Muscle of leg (tissue), 11 donors: Measurements from ENCODE around the gene METTL27. TPM values are rescaled to one million over a fixed set of nuclear protein-coding genes. Genes with fewer than 3 reads are reported as not detected.
"Not testable (repeated sequence)": the region's sequence is repeated elsewhere in the genome, so short reads cannot be mapped to it uniquely, and the experiment has no call there.

Source experiments
- DNase-seq: peaks from one replicate; pipeline ENCODE4 v3.0.0; 2013
- H3K27ac ChIP-seq: one replicate; pipeline ENCODE4 v1.5.1; 2013; ENCODE audit warnings: mild to moderate bottlenecking, low read length, control low read depth
- H3K27me3 ChIP-seq: one replicate; pipeline ENCODE4 v1.6.1; 2013; ENCODE audit warnings: low read length; ENCODE audit not compliant: control insufficient read depth, insufficient read depth
- H3K36me3 ChIP-seq: one replicate; pipeline ENCODE4 v1.6.1; 2013; ENCODE audit warnings: low read length; ENCODE audit not compliant: control insufficient read depth, insufficient read depth
- H3K4me1 ChIP-seq: one replicate; pipeline ENCODE4 v1.6.1; 2013; ENCODE audit warnings: low read length; ENCODE audit not compliant: control insufficient read depth, insufficient read depth
- H3K4me3 ChIP-seq: one replicate; pipeline ENCODE4 v1.5.1; 2013; ENCODE audit warnings: low read length, control low read depth
- H3K9me3 ChIP-seq: replicated peaks from 2 replicates; pipeline ENCODE4 v1.6.1; 2013; ENCODE audit warnings: low read depth, low read length; ENCODE audit not compliant: control insufficient read depth
- WGBS: methylation state at CpG from one replicate; pipeline ENCODE4 v1.1.5; 2013; ENCODE audit warnings: missing lambda C conversion rate; ENCODE audit not compliant: insufficient coverage; 5-methylcytosine and 5-hydroxymethylcytosine counted together
- polyA plus RNA-seq, 8 donors: library from polyadenylated mRNA; unstranded; fragments of 120-200 nt; gene quantifications; one replicate each; pipeline versions ENCODE4 v1.2.1 to v1.2.3, GENCODE V29; 2013; ENCODE audit warnings: inconsistent platforms in 1 of 8, low replicate concordance in 1 of 8; ENCODE audit not compliant: insufficient read length in 8 of 8, insufficient read depth in 1 of 8
- total RNA-seq: library from RNA; stranded (reverse); fragments of 120-200 nt; gene quantifications from one replicate; pipeline ENCODE4 v1.2.4, GENCODE V29; 2013

METTL27 gene
- total and polyA plus RNA-seq, 9 donors: 0.56 to 3.2 (median 1.7) TPM

DNA sequence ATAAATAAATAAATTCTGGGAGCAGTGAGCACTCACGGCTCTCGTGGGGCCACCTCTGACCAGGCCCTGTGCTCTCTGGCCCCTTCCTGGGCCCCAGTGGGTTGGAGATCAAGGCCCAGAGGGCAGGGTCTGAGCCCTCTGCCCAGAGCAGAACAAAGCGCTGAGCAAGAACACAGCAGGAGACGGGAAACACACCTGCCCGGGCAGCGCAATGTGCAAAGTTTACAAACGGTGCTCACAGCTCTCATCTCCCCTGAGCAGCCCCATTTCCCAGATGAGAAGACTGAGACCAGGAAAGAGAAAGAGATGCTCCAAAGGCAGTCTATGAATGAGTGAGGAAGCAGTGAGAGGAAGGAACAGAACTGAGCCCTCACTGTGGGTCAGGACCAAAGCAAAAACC is 3.0 kb downstream of the METTL27 start:
- H3K27me3 ChIP-seq: peaks cover 2% of the 10 kb centered on the region
- no peak overlapping the region for H3K4me3 ChIP-seq
- H3K27ac ChIP-seq: no peak overlapping the region
- no peak for DNase-seq
- WGBS: 94% methylated on average over 2 of the region's 7 CpGs
- peaks cover 12% of the 10 kb centered on the region for H3K4me1 ChIP-seq
- H3K36me3 ChIP-seq: no peaks in the 10 kb centered on the region
- no peaks in the 10 kb centered on the region for H3K9me3 ChIP-seq

- no peak overlapping the region for H3K4me3 ChIP-seq
- H3K27ac ChIP-seq: no peak overlapping the region
- peaks cover 12% of the 10 kb centered on the region for H3K4me1 ChIP-seq
- WGBS: 69% methylated on average over 5 of the region's 6 CpGs
- H3K9me3 ChIP-seq: no peaks in the 10 kb centered on the region
- H3K36me3 ChIP-seq: no peaks in the 10 kb centered on the region
- DNase-seq: no peak
- peaks cover 3% of the 10 kb centered on the region for H3K27me3 ChIP-seq
Measured at GRCh38 chr7:73838642-73839041, 3.7 kb downstream of the METTL27 start.

- Histone ChIP-seq H3K4me1 (peaks cover 10% of the 10 kb centered on the region), H3K27me3 (peaks cover 14% of the 10 kb centered on the region)
- not testable (repeated sequence) for H3K27ac ChIP-seq, H3K4me3 ChIP-seq, DNase-seq, H3K36me3 ChIP-seq, H3K9me3 ChIP-seq
Measured at GRCh38 chr7:73837167-73837566, 5.1 kb downstream of the METTL27 start.

DNA sequence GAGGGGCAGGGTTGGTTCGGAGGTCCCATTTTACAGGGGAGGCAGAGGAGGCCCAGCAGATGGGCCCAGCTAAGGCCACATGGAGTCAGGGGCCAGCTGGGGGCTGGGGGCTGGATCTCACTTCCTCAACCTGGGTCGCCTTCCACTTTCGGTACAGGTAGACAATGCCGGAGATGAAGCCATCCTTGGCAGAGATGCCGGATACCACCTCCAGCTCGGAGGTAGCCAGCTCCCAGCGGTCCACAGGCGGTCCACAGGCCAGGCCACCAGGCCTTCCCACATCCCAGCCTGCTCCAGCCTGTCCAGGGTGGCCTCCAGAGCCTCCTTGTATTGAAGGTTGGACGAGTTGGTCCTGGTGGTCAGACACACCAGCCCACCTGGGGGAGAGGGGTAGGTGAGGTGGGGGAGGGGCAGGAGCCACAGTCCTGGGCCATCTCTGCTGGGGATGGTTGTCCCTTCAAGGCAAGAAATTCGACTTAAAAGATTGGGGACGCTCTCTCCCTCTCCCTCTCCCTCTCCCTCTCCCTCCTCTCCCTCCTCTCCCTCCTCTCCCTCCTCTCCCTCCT is 7.6 kb downstream of the METTL27 start:
- WGBS: 98% methylated on average over 4 of the region's 11 CpGs
- peaks cover 38% of the 10 kb centered on the region for H3K27me3 ChIP-seq

DNA sequence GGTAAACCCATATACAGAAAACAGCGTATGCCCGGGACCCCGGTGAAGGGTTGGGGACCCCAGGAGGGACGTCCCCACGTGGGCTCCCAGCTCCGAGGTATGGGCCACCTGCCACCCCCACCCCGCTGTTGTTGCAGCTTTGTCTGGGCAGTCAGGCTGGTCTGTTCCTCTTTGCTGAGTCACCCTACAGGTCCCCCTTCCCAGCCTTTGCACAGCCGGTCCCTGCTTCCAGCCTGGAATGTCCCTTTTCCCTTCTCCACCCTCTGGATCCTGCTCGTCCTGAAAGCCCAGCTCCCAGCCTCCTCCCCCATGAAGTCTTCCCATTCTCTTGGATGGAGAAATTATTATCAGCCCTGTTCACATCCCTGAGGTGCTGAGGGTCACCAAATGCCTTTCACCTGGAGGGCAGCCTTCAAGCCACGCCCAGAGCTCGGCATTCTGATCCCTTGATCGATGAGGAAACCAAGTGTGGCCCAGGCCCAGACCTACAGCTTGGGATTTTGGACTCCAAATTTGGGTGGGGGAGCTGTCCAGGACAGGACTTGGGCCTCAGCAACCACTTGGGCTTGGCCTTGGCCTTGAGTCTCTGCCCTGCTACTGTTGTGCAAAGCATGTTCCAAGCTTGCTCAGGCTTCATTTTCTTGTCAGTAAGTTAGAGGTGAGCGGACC is 8.9 kb downstream of the METTL27 start:
- WGBS: 51% methylated on average over 11 of the region's 13 CpGs

More for the DNA sequence above, 7.6 kb downstream of the METTL27 start:
- Histone ChIP-seq H3K36me3 (no peaks in the 10 kb centered on the region), H3K9me3 (no peaks in the 10 kb centered on the region), H3K4me3 (no peak overlapping the region), H3K4me1 (peaks cover 17% of the 10 kb centered on the region), H3K27ac (no peak overlapping the region)
- no peak for DNase-seq

GRCh38 chr7:73832806-73833205 is 9.5 kb downstream of the METTL27 start:
- peaks cover 42% of the 10 kb centered on the region for H3K27me3 ChIP-seq
- H3K27ac ChIP-seq: no peak overlapping the region
- DNase-seq: no peak
- H3K4me1 ChIP-seq: peaks cover 23% of the 10 kb centered on the region
- no peaks in the 10 kb centered on the region for H3K9me3 ChIP-seq
- 60% methylated on average over 1 of the region's 13 CpGs for WGBS
- H3K4me3 ChIP-seq: no peak overlapping the region
- no peaks in the 10 kb centered on the region for H3K36me3 ChIP-seq

More for the DNA sequence above, 8.9 kb downstream of the METTL27 start:
- H3K27ac ChIP-seq: no peak overlapping the region
- no peak for DNase-seq
- no peaks in the 10 kb centered on the region for H3K36me3 ChIP-seq
- H3K27me3 ChIP-seq: peaks cover 42% of the 10 kb centered on the region
- H3K4me3 ChIP-seq: no peak overlapping the region
- H3K4me1 ChIP-seq: peaks cover 18% of the 10 kb centered on the region
- H3K9me3 ChIP-seq: no peaks in the 10 kb centered on the region

DNA sequence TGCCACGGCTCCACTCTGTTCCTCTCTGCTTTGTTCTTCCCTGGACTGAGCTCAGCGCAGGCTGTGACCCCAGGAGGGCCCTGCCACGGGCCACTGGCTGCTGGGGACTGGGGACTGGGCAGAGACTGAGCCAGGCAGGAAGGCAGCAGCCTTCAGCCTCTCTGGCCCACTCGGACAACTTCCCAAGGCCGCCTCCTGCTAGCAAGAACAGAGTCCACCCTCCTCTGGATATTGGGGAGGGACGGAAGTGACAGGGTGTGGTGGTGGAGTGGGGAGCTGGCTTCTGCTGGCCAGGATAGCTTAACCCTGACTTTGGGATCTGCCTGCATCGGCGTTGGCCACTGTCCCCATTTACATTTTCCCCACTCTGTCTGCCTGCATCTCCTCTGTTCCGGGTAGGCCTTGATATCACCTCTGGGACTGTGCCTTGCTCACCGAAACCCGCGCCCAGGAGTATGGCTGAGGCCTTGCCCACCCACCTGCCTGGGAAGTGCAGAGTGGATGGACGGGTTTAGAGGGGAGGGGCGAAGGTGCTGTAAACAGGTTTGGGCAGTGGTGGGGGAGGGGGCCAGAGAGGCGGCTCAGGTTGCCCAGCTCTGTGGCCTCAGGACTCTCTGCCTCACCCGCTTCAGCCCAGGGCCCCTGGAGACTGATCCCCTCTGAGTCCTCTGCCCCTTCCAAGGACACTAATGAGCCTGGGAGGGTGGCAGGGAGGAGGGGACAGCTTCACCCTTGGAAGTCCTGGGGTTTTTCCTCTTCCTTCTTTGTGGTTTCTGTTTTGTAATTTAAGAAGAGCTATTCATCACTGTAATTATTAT is 10.3 kb downstream of the METTL27 start:
- H3K27ac ChIP-seq: no peak overlapping the region
- WGBS: 32% methylated on average over 8 of the region's 16 CpGs
- DNase-seq: no peak

GRCh38 chr7:73831584-73831833 is 10.8 kb downstream of the METTL27 start:
- H3K4me1 ChIP-seq: peaks cover 36% of the 10 kb centered on the region
- no peaks in the 10 kb centered on the region for H3K9me3 ChIP-seq
- H3K27ac ChIP-seq: no peak overlapping the region
- no peaks in the 10 kb centered on the region for H3K36me3 ChIP-seq
- no peak for DNase-seq
- peaks cover 45% of the 10 kb centered on the region for H3K27me3 ChIP-seq
- 71% methylated on average over 16 of the region's 16 CpGs for WGBS
- H3K4me3 ChIP-seq: no peak overlapping the region

More for the DNA sequence above, 10.3 kb downstream of the METTL27 start:
- H3K4me3 ChIP-seq: no peak overlapping the region
- H3K4me1 ChIP-seq: peaks cover 30% of the 10 kb centered on the region
- peaks cover 43% of the 10 kb centered on the region for H3K27me3 ChIP-seq
- H3K9me3 ChIP-seq: no peaks in the 10 kb centered on the region
- H3K36me3 ChIP-seq: no peaks in the 10 kb centered on the region

DNA sequence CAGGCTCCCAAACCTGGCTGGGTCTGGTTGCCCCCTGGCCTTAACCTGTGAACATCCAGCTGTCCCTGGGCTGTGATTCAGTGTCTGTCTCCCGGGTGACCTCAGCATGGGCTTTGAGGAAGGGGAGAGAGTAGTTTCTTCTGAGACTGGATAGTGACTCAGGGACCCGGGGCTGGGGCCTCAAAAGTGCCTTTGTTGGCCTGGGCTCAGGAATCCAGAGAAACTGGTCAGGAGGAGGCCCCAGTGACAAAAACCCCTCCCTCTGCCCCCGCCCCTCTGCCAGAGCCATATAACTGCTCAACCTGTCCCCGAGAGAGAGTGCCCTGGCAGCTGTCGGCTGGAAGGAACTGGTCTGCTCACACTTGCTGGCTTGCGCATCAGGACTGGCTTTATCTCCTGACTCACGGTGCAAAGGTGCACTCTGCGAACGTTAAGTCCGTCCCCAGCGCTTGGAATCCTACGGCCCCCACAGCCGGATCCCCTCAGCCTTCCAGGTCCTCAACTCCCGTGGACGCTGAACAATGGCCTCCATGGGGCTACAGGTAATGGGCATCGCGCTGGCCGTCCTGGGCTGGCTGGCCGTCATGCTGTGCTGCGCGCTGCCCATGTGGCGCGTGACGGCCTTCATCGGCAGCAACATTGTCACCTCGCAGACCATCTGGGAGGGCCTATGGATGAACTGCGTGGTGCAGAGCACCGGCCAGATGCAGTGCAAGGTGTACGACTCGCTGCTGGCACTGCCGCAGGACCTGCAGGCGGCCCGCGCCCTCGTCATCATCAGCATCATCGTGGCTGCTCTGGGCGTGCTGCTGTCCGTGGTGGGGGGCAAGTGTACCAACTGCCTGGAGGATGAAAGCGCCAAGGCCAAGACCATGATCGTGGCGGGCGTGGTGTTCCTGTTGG is 11.4 kb downstream of the METTL27 start, which contains the start of gene CLDN4:
Gene CLDN4, plus strand, starts transcription at position 316 of the 903 bp plus-strand sequence. Its CDS starts 206 bp downstream, at position 522.
- Histone ChIP-seq H3K4me1 (peaks cover 37% of the 10 kb centered on the region), H3K27ac (no peak within 1 kb of the TSS), H3K27me3 (peaks cover 45% of the 10 kb centered on the region), H3K36me3 (no peaks in the 10 kb centered on the region), H3K9me3 (no peaks in the 10 kb centered on the region), H3K4me3 (no peak within 1 kb of the TSS)
- 59% methylated on average over 35 of the region's 42 CpGs for WGBS
- DNase-seq: no peak
